Measurements from ENCODE around the gene NOL7.

Gene NOL7

GRCh38 chr6:13597073-13597472, 18.1 kb upstream of the NOL7 start:
- H3K36me3 ChIP-seq (replicated peaks; ENCODE audit: low read depth, low read length): no peaks in the 10 kb centered on the region
- H3K4me1 ChIP-seq (ENCODE audit: low read length): no peaks in the 10 kb centered on the region
- no peak overlapping the region for H3K9ac ChIP-seq (ENCODE audit: low read length)
- H3K79me2 ChIP-seq (ENCODE audit: low read length): no peaks in the 10 kb centered on the region
- no peaks in the 10 kb centered on the region for H3K27me3 ChIP-seq (ENCODE audit: low read depth, low read length)
- no peaks in the 10 kb centered on the region for H4K20me1 ChIP-seq (ENCODE audit: insufficient read depth, low read length)
- H2AFZ ChIP-seq (ENCODE audit: low read depth, low read length): no peak overlapping the region
- no peaks in the 10 kb centered on the region for H3K9me3 ChIP-seq (ENCODE audit: insufficient read depth, low read length)
- H3K4me3 ChIP-seq (ENCODE audit: low read length): no peak overlapping the region
- H3K4me2 ChIP-seq (ENCODE audit: low read length): no peak overlapping the region
- no peak for TF ChIP-seq EZH2phosphoT487 (IDR thresholded peaks at IDR 0.05; ENCODE audit: low read depth)
- TF ChIP-seq CTCF (IDR thresholded peaks at IDR 0.05; ENCODE audit: low read depth, low read length): no peak
- no peak overlapping the region for H3K27ac ChIP-seq (ENCODE audit: low read length)

- Histone ChIP-seq H2AFZ (ENCODE audit: low read depth, low read length) (no peak overlapping the region), H4K20me1 (ENCODE audit: insufficient read depth, low read length) (no peaks in the 10 kb centered on the region), H3K4me2 (ENCODE audit: low read length) (no peak overlapping the region), H3K27ac (ENCODE audit: low read length) (no peak overlapping the region), H3K4me1 (ENCODE audit: low read length) (no peaks in the 10 kb centered on the region), H3K27me3 (ENCODE audit: low read depth, low read length) (no peaks in the 10 kb centered on the region), H3K4me3 (ENCODE audit: low read length) (no peak overlapping the region), H3K79me2 (ENCODE audit: low read length) (no peaks in the 10 kb centered on the region), H3K9ac (ENCODE audit: low read length) (no peak overlapping the region), H3K36me3 (replicated peaks; ENCODE audit: low read depth, low read length) (no peaks in the 10 kb centered on the region), H3K9me3 (ENCODE audit: insufficient read depth, low read length) (no peaks in the 10 kb centered on the region)
- TF ChIP-seq EZH2phosphoT487 (IDR thresholded peaks at IDR 0.05; ENCODE audit: low read depth) (no peak), CTCF (IDR thresholded peaks at IDR 0.05; ENCODE audit: low read depth, low read length) (no peak)
Measured at GRCh38 chr6:13600036-13600435, 15.1 kb upstream of the NOL7 start.

- no peak overlapping the region for H3K27ac ChIP-seq (ENCODE audit: low read length)
- H4K20me1 ChIP-seq (ENCODE audit: insufficient read depth, low read length): no peaks in the 10 kb centered on the region
- H3K27me3 ChIP-seq (ENCODE audit: low read depth, low read length): no peaks in the 10 kb centered on the region
- no peaks in the 10 kb centered on the region for H3K9me3 ChIP-seq (ENCODE audit: insufficient read depth, low read length)
- no peaks in the 10 kb centered on the region for H3K4me1 ChIP-seq (ENCODE audit: low read length)
- no peaks in the 10 kb centered on the region for H3K36me3 ChIP-seq (replicated peaks; ENCODE audit: low read depth, low read length)
- no peak for TF ChIP-seq CTCF (IDR thresholded peaks at IDR 0.05; ENCODE audit: low read depth, low read length)
- H2AFZ ChIP-seq (ENCODE audit: low read depth, low read length): no peak overlapping the region
- no peak overlapping the region for H3K4me3 ChIP-seq (ENCODE audit: low read length)
- no peak overlapping the region for H3K4me2 ChIP-seq (ENCODE audit: low read length)
- H3K9ac ChIP-seq (ENCODE audit: low read length): no peak overlapping the region
- H3K79me2 ChIP-seq (ENCODE audit: low read length): no peaks in the 10 kb centered on the region
Measured at GRCh38 chr6:13604135-13604534, 11.0 kb upstream of the NOL7 start.

- Histone ChIP-seq H2AFZ (ENCODE audit: low read depth, low read length) (no peak overlapping the region), H4K20me1 (ENCODE audit: insufficient read depth, low read length) (no peaks in the 10 kb centered on the region), H3K9ac (ENCODE audit: low read length) (no peak overlapping the region), H3K9me3 (ENCODE audit: insufficient read depth, low read length) (no peaks in the 10 kb centered on the region), H3K79me2 (ENCODE audit: low read length) (no peaks in the 10 kb centered on the region), H3K4me1 (ENCODE audit: low read length) (no peaks in the 10 kb centered on the region), H3K4me3 (ENCODE audit: low read length) (no peak overlapping the region), H3K27me3 (ENCODE audit: low read depth, low read length) (no peaks in the 10 kb centered on the region), H3K36me3 (replicated peaks; ENCODE audit: low read depth, low read length) (no peaks in the 10 kb centered on the region), H3K27ac (ENCODE audit: low read length) (no peak overlapping the region), H3K4me2 (ENCODE audit: low read length) (no peak overlapping the region)
- no peak for TF ChIP-seq EZH2phosphoT487 (IDR thresholded peaks at IDR 0.05; ENCODE audit: low read depth)
- no peak for TF ChIP-seq CTCF (IDR thresholded peaks at IDR 0.05; ENCODE audit: low read depth, low read length)
Measured at GRCh38 chr6:13604546-13605416, 10.4 kb upstream of the NOL7 start.

All from OCI-LY3 (cell line).